K562 (cell line): Measurements from ENCODE around the gene BORCS5. TPM values are rescaled to one million over a fixed set of nuclear protein-coding genes. Genes with fewer than 3 reads are reported as not detected.
A peak's percentile ranks its signal among the peaks of the same experiment; 100 is the strongest.

ENCODE experiments used
- ATAC-seq: fragments of 200-7000 bp; cut with Tn5 transposase; 3 replicates; pipeline ENCODE4 v1.9.1; 2020; ENCODE audit warnings: moderate library complexity
- BruUV-seq: library from RNA; stranded (reverse); fragments of 400-500 nt; replicated peaks from 2 replicates; lab custom pipeline; 2021; lab: Mats Ljungman, UMichigan
- CTCF ChIA-PET: fragments of 300-600 bp; formaldehyde crosslinking; extraction: SDS; loops from one replicate; lab custom pipeline; 2021; ENCODE audit warnings: low intra/inter-chr PET ratio; lab: Yijun Ruan, JAX
- POLR2A ChIA-PET: fragments of 300-600, 350-650 bp; sonication (Branson Sonifier 250); formaldehyde crosslinking; extraction: SDS; loops from one replicate; lab custom pipeline; 2021; ENCODE audit warnings: antibody characterized with exemption, inconsistent platforms; lab: Yijun Ruan, JAX
- DNase-seq, 4 experiments: peaks; one replicate each; pipeline versions ENCODE4 v3.0.0 to v3.0.0-alpha.2; 2011 to 2018; ENCODE audit warnings: low spot score in 3 of 4, mixed read lengths in 3 of 4; ENCODE audit errors: extremely low read depth in 1 of 4
- FAIRE-seq: peaks from 2 replicates; lab custom pipeline; 2011; peaks lifted over from hg19 to GRCh38; lab: Jason Lieb, UNC
- H2AFZ ChIP-seq: 2 replicates; pipeline ENCODE4 v1.6.0; 2011; ENCODE audit warnings: low read depth, low read length, control low read depth, inconsistent platforms
- H3K27ac ChIP-seq: fragments of 200-600 bp; 3 replicates; pipeline ENCODE4 v1.8.0; 2011; ENCODE audit warnings: low read depth, mild to moderate bottlenecking, control low read depth, inconsistent platforms, low read length, moderate library complexity, mixed read lengths; ENCODE audit errors: extremely low read depth
- H3K27me3 ChIP-seq, 2 experiments: fragments of 300-600 bp in 1 of 2; 2 replicates in 1 of 2; 3 replicates in 1 of 2; pipeline versions ENCODE4 v1.6.0 to v1.8.0; 2011; ENCODE audit warnings: inconsistent platforms in 2 of 2, low read length in 2 of 2, mild to moderate bottlenecking in 1 of 2, mixed read lengths in 1 of 2, moderate library complexity in 1 of 2; ENCODE audit not compliant: control insufficient read depth in 2 of 2, insufficient read depth in 2 of 2
- H3K36me3 ChIP-seq: fragments of 300-600 bp; 3 replicates; pipeline ENCODE4 v1.8.0; 2011; ENCODE audit warnings: mild to moderate bottlenecking, low read length, inconsistent platforms; ENCODE audit not compliant: control insufficient read depth, insufficient read depth
- H3K4me1 ChIP-seq, 2 experiments: fragments of 200-600 bp in 1 of 2; replicated peaks in 1 of 2; 2 replicates in 1 of 2; 3 replicates in 1 of 2; pipeline versions ENCODE4 v1.5.1 to v1.8.0; 2011; ENCODE audit warnings: inconsistent platforms in 2 of 2, low read length in 2 of 2, mild to moderate bottlenecking in 1 of 2, mixed read lengths in 1 of 2, moderate library complexity in 1 of 2; ENCODE audit not compliant: control insufficient read depth in 2 of 2, insufficient read depth in 2 of 2
- H3K4me2 ChIP-seq: 2 replicates; pipeline ENCODE4 v1.6.1; 2011; ENCODE audit warnings: low read length, control low read depth, inconsistent platforms, mixed read lengths; ENCODE audit not compliant: insufficient read depth
- H3K4me3 ChIP-seq: fragments of 200-600 bp; sonication (generic), shearing (Covaris generic); 2 replicates; pipeline ENCODE4 v1.5.1; 2016; ENCODE audit warnings: control low read depth, inconsistent platforms
- H3K79me2 ChIP-seq: fragments of 200-600 bp; 3 replicates; pipeline ENCODE4 v1.8.0; 2011; ENCODE audit warnings: low read length, inconsistent platforms; ENCODE audit not compliant: control insufficient read depth, insufficient read depth
- H3K9ac ChIP-seq, 2 experiments: 2 replicates each; pipeline versions ENCODE4 v1.6.0 to v1.6.1; 2011; ENCODE audit warnings: low read depth in 2 of 2, low read length in 2 of 2, control low read depth in 1 of 2, inconsistent platforms in 1 of 2, mild to moderate bottlenecking in 1 of 2, mixed read lengths in 1 of 2; ENCODE audit not compliant: insufficient read depth in 1 of 2
- H3K9me1 ChIP-seq: one replicate; pipeline ENCODE4 v1.6.0; 2011; ENCODE audit warnings: inconsistent platforms, mild to moderate bottlenecking, low read length, moderate library complexity; ENCODE audit not compliant: control insufficient read depth, insufficient read depth
- H3K9me3 ChIP-seq: replicated peaks from 2 replicates; pipeline ENCODE4 v1.5.1; 2011; ENCODE audit warnings: low read depth, low read length, inconsistent platforms; ENCODE audit not compliant: control insufficient read depth, insufficient read depth
- H4K20me1 ChIP-seq: replicated peaks from 2 replicates; pipeline ENCODE4 v1.6.1; 2011; ENCODE audit warnings: low read length, inconsistent platforms, mixed read lengths; ENCODE audit not compliant: control insufficient read depth, insufficient read depth
- ADNP ChIP-seq: fragments of 200-800 bp; sonication (Bioruptor generic); IDR thresholded peaks from 2 replicates; pipeline ENCODE4 v1.6.1; 2016; ENCODE audit warnings: missing genetic modification characterization, missing compliant biosample characterization
- ARID1B ChIP-seq: fragments of 450-650 bp; IDR thresholded peaks from 2 replicates; pipeline ENCODE4 v1.6.1; 2016; ENCODE audit warnings: antibody characterized with exemption, mild to moderate bottlenecking, inconsistent platforms
- ATF1 ChIP-seq, 2 experiments: fragments of 450-650 bp in 1 of 2; IDR thresholded peaks; 2 replicates each; pipeline ENCODE4 v1.6.1; 2016; ENCODE audit warnings: missing compliant biosample characterization in 1 of 2, missing genetic modification characterization in 1 of 2
- CEBPB ChIP-seq: fragments of 450-650 bp; IDR thresholded peaks from 2 replicates; pipeline ENCODE4 v1.6.1; 2016; ENCODE audit warnings: missing genetic modification characterization, missing compliant biosample characterization
- CEBPG ChIP-seq, 3 experiments: fragments of 200-800 bp in 1 of 3; sonication (Bioruptor generic) in 1 of 3; sonication (generic) in 1 of 3; formaldehyde crosslinking in 1 of 3; IDR thresholded peaks in 2 of 3; conservative IDR thresholded peaks in 1 of 3; 2 replicates each; pipeline versions ENCODE4 v1.6.1 to v1.8.0; 2016 to 2022; ENCODE audit warnings: missing compliant biosample characterization in 2 of 3, missing genetic modification characterization in 2 of 3, mild to moderate bottlenecking in 1 of 3, missing genetic modification reagents in 1 of 3
- FOXA3 ChIP-seq, 2 experiments: fragments of 450-650 bp in 1 of 2; sonication (generic) in 1 of 2; formaldehyde crosslinking; IDR thresholded peaks in 1 of 2; conservative IDR thresholded peaks in 1 of 2; 2 replicates each; pipeline versions ENCODE4 v1.4.0 to v1.8.0; 2020 to 2022; ENCODE audit warnings: mild to moderate bottlenecking in 2 of 2, missing genetic modification reagents in 1 of 2
- HSF4 ChIP-seq: fragments of 250-450 bp; sonication (Bioruptor Pico); IDR thresholded peaks from 2 replicates; pipeline ENCODE4 v2.1.2; 2022; ENCODE audit warnings: mild to moderate bottlenecking, moderate library complexity, borderline replicate concordance
- JUN ChIP-seq, 2 experiments: sonication (generic) in 1 of 2; formaldehyde crosslinking in 1 of 2; IDR thresholded peaks; 2 replicates each; pipeline versions ENCODE4 v1.6.1 to v1.8.0; 2012 to 2022; ENCODE audit warnings: borderline replicate concordance in 2 of 2, mild to moderate bottlenecking in 2 of 2, improper control_type of control experiment in 1 of 2, low read depth in 1 of 2, low read length in 1 of 2, missing genetic modification reagents in 1 of 2
- KDM1A ChIP-seq, 2 experiments: fragments of 450-650 bp; IDR thresholded peaks; 2 replicates each; pipeline ENCODE4 v1.6.1; 2016; ENCODE audit warnings: mild to moderate bottlenecking in 2 of 2
- LARP7 ChIP-seq: fragments of 450-650 bp; IDR thresholded peaks from 2 replicates; pipeline ENCODE4 v1.6.1; 2016
- PRMT5 ChIP-seq: sonication (generic); formaldehyde crosslinking; IDR thresholded peaks from 2 replicates; pipeline ENCODE4 v1.5.0; 2020; ENCODE audit warnings: missing genetic modification reagents
- RAD21 ChIP-seq, 2 experiments: fragments of 250-450 bp in 1 of 2; fragments of 450-650 bp in 1 of 2; sonication (Bioruptor Pico) in 1 of 2; formaldehyde crosslinking in 1 of 2; IDR thresholded peaks in 1 of 2; conservative IDR thresholded peaks in 1 of 2; 2 replicates each; pipeline versions ENCODE4 v1.4.0 to v1.8.0; 2020 to 2022; ENCODE audit warnings: mild to moderate bottlenecking in 2 of 2, moderate library complexity in 1 of 2
- SAFB ChIP-seq: fragments of 200-400 bp; formaldehyde crosslinking; IDR thresholded peaks from 2 replicates; pipeline ENCODE4 v1.6.1; 2017; ENCODE audit warnings: low read depth, low read length, borderline replicate concordance
- SMARCA5 ChIP-seq: fragments of 450-650 bp; IDR thresholded peaks from 2 replicates; pipeline ENCODE4 v1.6.1; 2016
- STAG1 ChIP-seq: sonication (generic); formaldehyde crosslinking; IDR thresholded peaks from 2 replicates; pipeline ENCODE4 v1.5.0; 2020; ENCODE audit warnings: missing genetic modification reagents, borderline replicate concordance
- WHSC1 ChIP-seq: IDR thresholded peaks from one replicate; pipeline ENCODE4 v1.6.1; 2012; ENCODE audit warnings: low read length, control low read depth, inconsistent platforms
- XRCC3 ChIP-seq: fragments of 450-650 bp; IDR thresholded peaks from 2 replicates; pipeline ENCODE4 v1.6.1; 2017; ENCODE audit warnings: mild to moderate bottlenecking, moderate library complexity
- ZBTB7A ChIP-seq: IDR thresholded peaks from 2 replicates; pipeline ENCODE4 v1.6.1; 2011; ENCODE audit warnings: low read depth, mild to moderate bottlenecking, low read length, moderate library complexity, borderline replicate concordance; ENCODE audit not compliant: control insufficient read depth
- ZNF507 ChIP-seq: conservative IDR thresholded peaks from 2 replicates; pipeline ENCODE4 v1.6.1; 2017; ENCODE audit warnings: missing genetic modification characterization, missing compliant biosample characterization
- ZNF589 ChIP-seq: fragments of 200-800 bp; sonication (Bioruptor generic); IDR thresholded peaks from 2 replicates; pipeline ENCODE4 v1.6.1; 2016; ENCODE audit warnings: low read depth, missing genetic modification characterization, missing compliant biosample characterization
- WGBS: fragments of 100-300 bp; shearing (Covaris generic); methylation state at CpG from one replicate; pipeline ENCODE4 v1.1.6; 2016; ENCODE audit warnings: low coverage, mixed read lengths; ENCODE audit not compliant: insufficient coverage; ENCODE audit errors: missing lambda C conversion rate; 5-methylcytosine and 5-hydroxymethylcytosine counted together
- in situ Hi-C: fragments of 300-500 bp; cut with MboI; formaldehyde crosslinking; loops from 4 replicates; pipeline ENCODE4 v1.15.0; 2018; ENCODE audit warnings: inconsistent platforms, mixed read lengths
- intact Hi-C: fragments of 100-400 bp; cut with micrococcal nuclease; formaldehyde crosslinking; loops from 2 replicates; pipeline ENCODE4 v1.14.2; 2022
- polyA plus RNA-seq, 8 experiments: library from polyadenylated mRNA; depleted of rRNA in 4 of 8; stranded (reverse) in 5 of 8; unstranded in 3 of 8; fragments of >200 nt; fragmentation: Nextera tagmentation in 2 of 8; fragmentation: Illumina TruSeq in 1 of 8; extraction: Ambion mirVana in 2 of 8; extraction: Trizol in 1 of 8; gene quantifications; 2 replicates each; pipeline versions ENCODE4 v1.2.1 to v1.2.3, GENCODE V29; 2011 to 2014; ENCODE audit warnings: inconsistent platforms in 1 of 8, missing spikeins in 1 of 8
- total RNA-seq, 7 experiments: library from RNA; depleted of rRNA in 6 of 7; stranded (reverse); fragments of >200 nt in 6 of 7; fragmentation: Illumina TruSeq in 2 of 7; extraction: Trizol in 2 of 7; gene quantifications; 2 replicates each; pipeline versions ENCODE4 v1.2.1 to v1.2.3, GENCODE V29; 2011 to 2021; ENCODE audit warnings: low replicate concordance in 1 of 7

Gene BORCS5
- total and polyA plus RNA-seq, 9 of the 15 experiments (the other 6 are each of a cell fraction or from before 2014, with no cell fraction given), result 0.31 to 12.4 (median 6.6) TPM

- no peak for TF ChIP-seq ZNF589 (CRISPR knock-in tag)
- TF ChIP-seq PRMT5 (CRISPR knock-in tag), result no peak
- TF ChIP-seq SAFB, result no peak
- TF ChIP-seq, all 486 proteins: peak for 0
Observed at GRCh38 chr12:12397184-12397583, 40.3 kb downstream of the BORCS5 start (continued).

GRCh38 chr12:12398026-12398859 is 41.4 kb downstream of the BORCS5 start:
- 37% methylated on average over 7 of the region's 7 CpGs for WGBS
- no peaks in the 10 kb centered on the region for H3K79me2 ChIP-seq
- in situ Hi-C loops, result no loop called here
- no peaks in the 10 kb centered on the region for H3K36me3 ChIP-seq
- intact Hi-C loops, result no loop called here
- no peaks in the 10 kb centered on the region for H4K20me1 ChIP-seq
- FAIRE-seq (no peak), ATAC-seq (no peak; the same call in 2 of the 3 replicates), DNase-seq (peak in 1 of 4 experiments; percentile 17)
- no peak overlapping the region for H3K9ac ChIP-seq
- no peak overlapping the region for H3K27ac ChIP-seq
- no peaks in the 10 kb centered on the region for H3K9me1 ChIP-seq
- no peak overlapping the region for H3K4me3 ChIP-seq
- ChIA-PET POLR2A (interaction anchor here (0.6 kb wide), 1 partner anchor 430 kb away, joined by 3 read pairs; no protein-coding TSS in a partner anchor), CTCF (no interaction called here)
- H3K4me1 ChIP-seq, result peaks cover 0 to under 1% of the 10 kb centered on the region in 2 experiments; a peak in 2 of 5 replicates
- no peaks in the 10 kb centered on the region for H3K9me3 ChIP-seq
- H3K27me3 ChIP-seq, result no peaks in the 10 kb centered on the region
- H3K4me2 ChIP-seq, result no peak overlapping the region
- BruUV-seq, result no TSS peak
- H2AFZ ChIP-seq, result no peak overlapping the region
- TF ChIP-seq RAD21 (CRISPR knock-in tag; conservative IDR thresholded peaks at IDR 0.05 in 1 of 2, IDR thresholded peaks at IDR 0.05 in 1 of 2), result peak in 1 of 2 experiments; percentile 47; a peak in 2 of 4 replicates
- no peak for TF ChIP-seq HSF4 (CRISPR knock-in tag)
- no peak for TF ChIP-seq LARP7
- TF ChIP-seq WHSC1, result no peak
- no peak for TF ChIP-seq CEBPG (CRISPR knock-in tag; IDR thresholded peaks at IDR 0.05)
- peak in 1 of 2 experiments; percentile 77; a peak in 2 of 4 replicates for TF ChIP-seq CEBPG (tag; conservative IDR thresholded peaks at IDR 0.05 in 1 of 2, IDR thresholded peaks at IDR 0.05 in 1 of 2)
- TF ChIP-seq ARID1B, result peak; percentile 41; the same call in 1 of the 2 replicates
- peak; percentile 48; the same call in 1 of the 2 replicates for TF ChIP-seq JUN (IDR thresholded peaks at IDR 0.05; ENCODE audit: borderline replicate concordance, low read depth, low read length)
- TF ChIP-seq JUN (CRISPR knock-in tag; IDR thresholded peaks at IDR 0.05; ENCODE audit: borderline replicate concordance), result no peak
- peak; percentile 70 to 77; a peak in 2 of 4 replicates for TF ChIP-seq KDM1A (IDR thresholded peaks at IDR 0.05)
- no peak for TF ChIP-seq ADNP (tag)
- no peak for TF ChIP-seq SMARCA5
- 0 out of 2 replicates have a peak, but pooled peaks have one; percentile 40 for TF ChIP-seq CEBPB (tag)
- TF ChIP-seq ATF1 (CRISPR knock-in tag; IDR thresholded peaks at IDR 0.05), result no peak
- TF ChIP-seq ATF1 (tag; IDR thresholded peaks at IDR 0.05), result no peak
- no peak for TF ChIP-seq ZBTB7A
- no peak for TF ChIP-seq STAG1 (CRISPR knock-in tag)
- TF ChIP-seq XRCC3, result no peak
- no peak for TF ChIP-seq ZNF507 (tag)
- TF ChIP-seq FOXA3 (CRISPR knock-in tag; conservative IDR thresholded peaks at IDR 0.05 in 1 of 2, IDR thresholded peaks at IDR 0.05 in 1 of 2), result peak in 1 of 2 experiments; percentile 67; a peak in 2 of 4 replicates
